Calu3 (cell line): Measurements from ENCODE around the gene CEP19. TPM values are rescaled to one million over a fixed set of nuclear protein-coding genes. Genes with fewer than 3 reads are reported as not detected.

Experiments
- BruUV-seq: library from RNA; stranded (reverse); fragments of 400-500 nt; replicated peaks from 2 replicates; lab custom pipeline; 2021; lab: Mats Ljungman, UMichigan
- CTCF ChIA-PET: fragments of 300-600 bp; sonication (Branson Sonifier 250); formaldehyde crosslinking; loops from one replicate; lab custom pipeline; 2022; ENCODE audit warnings: antibody characterized with exemption; lab: Charles Lee
- DNase-seq: peaks from one replicate; pipeline ENCODE4 v3.0.0; 2022
- H3K27ac Mint-ChIP-seq: one replicate; pipeline ENCODE4 v1.8.0; 2022; ENCODE audit warnings: mixed read lengths; ENCODE audit not compliant: unreplicated experiment
- H3K27me3 Mint-ChIP-seq: one replicate; pipeline ENCODE4 v1.8.0; 2022; ENCODE audit warnings: mixed read lengths; ENCODE audit not compliant: unreplicated experiment
- H3K36me3 Mint-ChIP-seq: one replicate; pipeline ENCODE4 v1.8.0; 2022; ENCODE audit warnings: mild to moderate bottlenecking, moderate library complexity, mixed read lengths; ENCODE audit not compliant: insufficient read depth, unreplicated experiment
- H3K4me1 Mint-ChIP-seq: one replicate; pipeline ENCODE4 v1.8.0; 2022; ENCODE audit warnings: mild to moderate bottlenecking, low read depth, mixed read lengths; ENCODE audit not compliant: unreplicated experiment
- H3K4me3 Mint-ChIP-seq: one replicate; pipeline ENCODE4 v1.8.0; 2022; ENCODE audit warnings: mild to moderate bottlenecking, low read depth, moderate library complexity, mixed read lengths; ENCODE audit not compliant: unreplicated experiment
- H3K9me3 Mint-ChIP-seq: one replicate; pipeline ENCODE4 v1.8.0; 2022; ENCODE audit warnings: low read depth, mixed read lengths; ENCODE audit not compliant: unreplicated experiment
- CTCF ChIP-seq: fragments of 200-600 bp; IDR thresholded peaks from one replicate; pipeline ENCODE4 v1.8.0; 2022; ENCODE audit warnings: antibody characterized with exemption; ENCODE audit not compliant: unreplicated experiment
- intact Hi-C: fragments of 100-400 bp; cut with micrococcal nuclease; formaldehyde crosslinking; loops from one replicate; pipeline ENCODE4 v1.10.0; 2022; ENCODE audit not compliant: unreplicated experiment
- total RNA-seq: library from RNA; stranded (reverse); gene quantifications from 2 replicates; pipeline ENCODE4 v1.2.3, GENCODE V29; 2022

Gene CEP19
- total RNA-seq, 1 experiment from 2014 or later = 1.7 TPM

GRCh38 chr3:196706327-196706726 lies 5.7 kb downstream of the CEP19 start:
- intact Hi-C loops = no loop called here
- BruUV-seq = no TSS peak
- no peaks in the 10 kb centered on the region for H3K27me3 Mint-ChIP-seq
- H3K36me3 Mint-ChIP-seq = peaks cover 2% of the 10 kb centered on the region
- no peak for TF ChIP-seq CTCF
- peaks cover 6% of the 10 kb centered on the region for H3K4me1 Mint-ChIP-seq
- no peak overlapping the region for H3K4me3 Mint-ChIP-seq
- DNase-seq = no peak
- CTCF ChIA-PET = interaction anchor here (0.6 kb wide), 1 partner anchor 52 kb away, joined by 5 read pairs; no protein-coding TSS in a partner anchor
- H3K27ac Mint-ChIP-seq = no peak overlapping the region
- no peaks in the 10 kb centered on the region for H3K9me3 Mint-ChIP-seq

- Mint-ChIP-seq H3K9me3 (no peaks in the 10 kb centered on the region), H3K27me3 (no peaks in the 10 kb centered on the region), H3K4me3 (no peak overlapping the region), H3K36me3 (no peaks in the 10 kb centered on the region), H3K4me1 (no peaks in the 10 kb centered on the region), H3K27ac (no peak overlapping the region)
- no peak for DNase-seq
- intact Hi-C loops = no loop called here
- no TSS peak for BruUV-seq
- TF ChIP-seq CTCF = no peak
- CTCF ChIA-PET = no interaction called here
Observed at GRCh38 chr3:196700801-196701200, 11.2 kb downstream of the CEP19 start.

GRCh38 chr3:196699749-196700148 lies 12.3 kb downstream of the CEP19 start:
- H3K36me3 Mint-ChIP-seq = no peaks in the 10 kb centered on the region
- no peak for DNase-seq
- CTCF ChIA-PET = no interaction called here
- H3K27ac Mint-ChIP-seq = no peak overlapping the region
- H3K4me3 Mint-ChIP-seq = no peak overlapping the region
- no peaks in the 10 kb centered on the region for H3K9me3 Mint-ChIP-seq
- no peaks in the 10 kb centered on the region for H3K27me3 Mint-ChIP-seq
- intact Hi-C loops = no loop called here
- TF ChIP-seq CTCF = no peak
- no peaks in the 10 kb centered on the region for H3K4me1 Mint-ChIP-seq
- no TSS peak for BruUV-seq

GRCh38 chr3:196697270-196697669 lies 14.8 kb downstream of the CEP19 start:
- Mint-ChIP-seq H3K4me1 (no peaks in the 10 kb centered on the region), H3K36me3 (no peaks in the 10 kb centered on the region), H3K9me3 (no peaks in the 10 kb centered on the region), H3K27ac (no peak overlapping the region), H3K4me3 (no peak overlapping the region), H3K27me3 (peaks cover 9% of the 10 kb centered on the region)
- intact Hi-C loops = no loop called here
- TF ChIP-seq CTCF = no peak
- BruUV-seq = no TSS peak
- CTCF ChIA-PET = no interaction called here
- no peak for DNase-seq
